Tibial nerve (tissue), 4 donors: ENCODE measurements around the gene FBP1. TPM values are rescaled to one million over a fixed set of nuclear protein-coding genes. Genes with fewer than 3 reads are reported as not detected.
A peak's percentile ranks its signal among the peaks of the same experiment; 100 is the strongest.

Source experiments
- DNase-seq, 2 donors: peaks; one replicate each; pipeline ENCODE4 v3.0.0-alpha.2; 2019; ENCODE audit warnings: low spot score in 2 of 2
- H3K27ac ChIP-seq, 4 donors: fragments of 200-600 bp; sonication (generic) in 3 of 4; one replicate each; pipeline ENCODE4 v1.5.1; 2017 to 2019; ENCODE audit warnings: mild to moderate bottlenecking in 1 of 4
- H3K27me3 ChIP-seq, 2 donors: fragments of 200-600 bp; sonication (generic) in 1 of 2; one replicate each; pipeline versions ENCODE4 v1.5.1 to v1.6.0; 2017 to 2019
- H3K36me3 ChIP-seq, 3 donors: fragments of 200-600 bp; sonication (generic); one replicate each; pipeline ENCODE4 v1.5.1; 2018 to 2019
- H3K4me1 ChIP-seq, 4 donors: fragments of 200-600 bp; sonication (generic) in 3 of 4; one replicate each; pipeline ENCODE4 v1.5.1; 2017 to 2019
- H3K4me3 ChIP-seq, 4 donors: fragments of 200-600 bp; sonication (generic) in 3 of 4; one replicate each; pipeline ENCODE4 v1.5.1; 2017 to 2019; ENCODE audit warnings: mild to moderate bottlenecking in 1 of 4, moderate library complexity in 1 of 4
- H3K9me3 ChIP-seq, 4 donors: fragments of 200-600 bp; sonication (generic) in 3 of 4; one replicate each; pipeline ENCODE4 v1.5.1; 2017 to 2019
- EP300 ChIP-seq, 2 donors: sonication (generic); formaldehyde crosslinking; IDR thresholded peaks; one replicate each; pipeline ENCODE4 v1.6.1; 2017; ENCODE audit warnings: antibody characterized with exemption in 2 of 2, mild to moderate bottlenecking in 1 of 2
- POLR2A ChIP-seq, 2 donors: fragments of 450-650 bp; IDR thresholded peaks; one replicate each; pipeline ENCODE4 v1.6.1; 2017; ENCODE audit warnings: antibody characterized with exemption in 2 of 2, mild to moderate bottlenecking in 2 of 2, moderate library complexity in 2 of 2
- WGBS, 2 donors: methylation state at CpG; one replicate each; pipeline ENCODE4 v1.1.5; 2018; 5-methylcytosine and 5-hydroxymethylcytosine counted together
- total RNA-seq, 4 donors: library from RNA; depleted of rRNA; stranded (reverse); fragments of >200 nt; gene quantifications; one replicate each; pipeline ENCODE4 v1.1.0, GENCODE V29; 2016
- TF ChIP-seq, protein P1 (sequence below), 5 experiments: fragments of 200-600 bp in 3 of 5; fragments of 450-650 bp in 2 of 5; sonication (generic) in 3 of 5; IDR thresholded peaks; one replicate each; pipeline ENCODE4 v1.5.1; 2016 to 2019; ENCODE audit warnings: antibody characterized with exemption in 5 of 5, mild to moderate bottlenecking in 3 of 5, moderate library complexity in 2 of 5

The FBP1 gene
- total RNA-seq, 4 donors from 2014 or later = 4.8 to 8.6 (median 5.8) TPM

DNA sequence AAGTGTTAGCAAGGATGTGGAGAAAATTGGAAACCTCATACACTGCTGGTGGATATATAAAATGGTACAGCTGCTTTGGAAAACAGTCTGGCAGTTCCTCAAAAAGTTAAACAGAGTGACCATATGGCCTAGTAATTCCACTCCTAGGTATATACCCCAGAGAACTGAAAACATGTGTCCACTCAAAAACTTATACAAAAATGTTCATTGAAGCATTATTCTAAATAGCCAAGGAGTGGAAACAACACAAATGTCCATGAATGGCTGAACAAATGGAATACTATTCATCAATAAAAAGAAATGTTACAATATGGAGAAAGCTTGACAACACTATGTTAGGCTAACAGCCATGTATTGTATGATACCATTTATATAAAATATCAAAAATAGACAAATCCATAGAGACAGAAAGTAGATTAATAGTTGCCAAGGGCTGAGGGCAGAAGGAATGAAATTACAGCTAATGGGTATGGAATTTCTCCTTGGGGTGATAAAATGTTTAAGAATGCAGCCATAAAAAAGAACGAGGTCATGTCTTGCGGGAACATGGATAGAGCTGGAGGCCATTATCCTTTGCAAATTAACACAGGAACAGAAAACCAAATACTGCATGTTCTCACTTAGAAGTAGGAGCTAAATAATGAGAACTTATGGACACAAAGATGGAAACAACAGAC, 33.6 kb upstream of the FBP1 start:
- Histone ChIP-seq H3K4me1 (peaks cover 0 to 29% (median 8%) of the 10 kb centered on the region in 4 donors), H3K9me3 (no peaks in the 10 kb centered on the region), H3K36me3 (no peaks in the 10 kb centered on the region), H3K27ac (no peak overlapping the region), H3K4me3 (no peak overlapping the region), H3K27me3 (no peaks in the 10 kb centered on the region)
- whole genome bisulfite sequencing, 2 donors = 51 to 58% methylated on average over 2 of the region's 2 CpGs
- TF ChIP-seq POLR2A (IDR thresholded peaks at IDR 0.05) = no peak
- TF ChIP-seq EP300 (IDR thresholded peaks at IDR 0.05) = no peak
- TF ChIP-seq, protein P1, sequence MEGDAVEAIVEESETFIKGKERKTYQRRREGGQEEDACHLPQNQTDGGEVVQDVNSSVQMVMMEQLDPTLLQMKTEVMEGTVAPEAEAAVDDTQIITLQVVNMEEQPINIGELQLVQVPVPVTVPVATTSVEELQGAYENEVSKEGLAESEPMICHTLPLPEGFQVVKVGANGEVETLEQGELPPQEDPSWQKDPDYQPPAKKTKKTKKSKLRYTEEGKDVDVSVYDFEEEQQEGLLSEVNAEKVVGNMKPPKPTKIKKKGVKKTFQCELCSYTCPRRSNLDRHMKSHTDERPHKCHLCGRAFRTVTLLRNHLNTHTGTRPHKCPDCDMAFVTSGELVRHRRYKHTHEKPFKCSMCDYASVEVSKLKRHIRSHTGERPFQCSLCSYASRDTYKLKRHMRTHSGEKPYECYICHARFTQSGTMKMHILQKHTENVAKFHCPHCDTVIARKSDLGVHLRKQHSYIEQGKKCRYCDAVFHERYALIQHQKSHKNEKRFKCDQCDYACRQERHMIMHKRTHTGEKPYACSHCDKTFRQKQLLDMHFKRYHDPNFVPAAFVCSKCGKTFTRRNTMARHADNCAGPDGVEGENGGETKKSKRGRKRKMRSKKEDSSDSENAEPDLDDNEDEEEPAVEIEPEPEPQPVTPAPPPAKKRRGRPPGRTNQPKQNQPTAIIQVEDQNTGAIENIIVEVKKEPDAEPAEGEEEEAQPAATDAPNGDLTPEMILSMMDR (IDR thresholded peaks at IDR 0.05) = no peak
- no peak for DNase-seq

DNA sequence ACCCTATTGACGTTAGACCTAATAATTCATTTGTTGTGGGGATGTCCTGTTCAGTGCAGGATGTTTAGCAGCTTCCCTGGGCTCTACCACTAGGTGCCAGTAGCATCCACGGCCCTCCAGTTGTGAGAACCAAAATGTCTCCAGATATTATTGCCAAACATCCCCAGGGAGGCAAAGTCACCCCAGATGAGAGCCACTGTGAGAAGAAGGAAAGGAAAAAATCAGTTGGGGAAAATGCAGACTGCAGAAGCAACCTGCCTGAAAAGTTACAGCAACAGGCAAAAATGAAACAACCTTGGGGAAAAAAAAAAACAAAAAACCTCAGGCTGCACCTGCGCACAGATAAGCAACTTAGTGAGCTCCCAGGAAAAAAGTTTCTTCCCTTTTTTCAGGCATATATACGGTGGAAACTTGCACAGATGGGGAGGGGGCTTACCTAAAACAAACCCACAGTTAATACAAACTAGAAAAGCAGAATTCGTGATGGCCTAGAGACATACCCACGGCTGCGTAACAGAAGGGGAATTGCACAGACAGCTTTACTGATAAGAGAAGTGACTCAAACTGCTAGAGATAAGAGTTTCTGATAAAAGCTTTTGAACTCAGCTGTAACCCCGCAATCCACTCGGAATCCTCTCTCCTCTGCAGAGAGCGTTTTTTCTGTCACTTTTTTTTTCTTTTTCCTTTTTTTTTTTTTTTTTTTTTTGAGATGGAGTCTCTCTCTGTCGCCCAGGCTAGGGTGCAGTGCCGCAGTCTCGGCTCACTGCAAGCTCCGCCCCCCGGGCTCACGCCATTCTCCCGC, 29.8 kb upstream of the FBP1 start:
- Histone ChIP-seq H3K27ac (no peak overlapping the region), H3K9me3 (no peaks in the 10 kb centered on the region), H3K27me3 (no peaks in the 10 kb centered on the region), H3K4me3 (peak overlapping the region in 2 of 4 donors; percentile 27 to 28), H3K36me3 (no peaks in the 10 kb centered on the region), H3K4me1 (peaks cover 0 to 8% (median 2%) of the 10 kb centered on the region in 4 donors)
- whole genome bisulfite sequencing, 2 donors = 66 to 67% methylated on average over 17 of the region's 17 CpGs
- TF ChIP-seq, protein P1 (IDR thresholded peaks at IDR 0.05) = peak; percentile 49 to 75 (median 73)
- no peak for TF ChIP-seq POLR2A (IDR thresholded peaks at IDR 0.05)
- TF ChIP-seq EP300 (IDR thresholded peaks at IDR 0.05) = peak in 1 of 2 donors; percentile 22
- peak; percentile 39 to 48 for DNase-seq

DNA sequence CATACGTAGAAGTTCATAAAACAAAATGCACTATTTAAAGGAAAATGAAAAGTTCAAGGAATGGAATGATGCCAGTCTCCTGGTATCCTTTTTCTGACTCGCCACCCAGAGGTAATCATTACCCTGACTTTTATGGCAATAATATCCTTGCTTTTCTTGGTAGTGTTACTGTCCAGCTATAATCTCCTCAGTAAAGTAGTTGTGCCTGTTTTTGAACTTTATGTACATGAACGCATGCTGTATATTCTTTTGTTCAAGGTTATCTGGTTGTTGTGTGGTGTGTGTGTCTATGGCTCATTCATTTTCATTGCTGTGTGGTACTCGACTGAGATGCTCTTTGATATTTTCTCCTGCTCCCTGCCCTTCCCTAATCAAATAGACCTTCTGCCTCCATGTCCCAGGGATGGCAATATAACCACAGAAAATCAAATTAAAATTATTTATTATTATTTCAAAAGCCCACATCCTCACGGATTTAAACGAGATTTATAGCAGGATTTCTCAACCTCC, 29.2 kb upstream of the FBP1 start:
- 53 to 56% methylated on average over 6 of the region's 6 CpGs for WGBS, 2 donors
- H3K27me3 ChIP-seq = no peaks in the 10 kb centered on the region

DNA sequence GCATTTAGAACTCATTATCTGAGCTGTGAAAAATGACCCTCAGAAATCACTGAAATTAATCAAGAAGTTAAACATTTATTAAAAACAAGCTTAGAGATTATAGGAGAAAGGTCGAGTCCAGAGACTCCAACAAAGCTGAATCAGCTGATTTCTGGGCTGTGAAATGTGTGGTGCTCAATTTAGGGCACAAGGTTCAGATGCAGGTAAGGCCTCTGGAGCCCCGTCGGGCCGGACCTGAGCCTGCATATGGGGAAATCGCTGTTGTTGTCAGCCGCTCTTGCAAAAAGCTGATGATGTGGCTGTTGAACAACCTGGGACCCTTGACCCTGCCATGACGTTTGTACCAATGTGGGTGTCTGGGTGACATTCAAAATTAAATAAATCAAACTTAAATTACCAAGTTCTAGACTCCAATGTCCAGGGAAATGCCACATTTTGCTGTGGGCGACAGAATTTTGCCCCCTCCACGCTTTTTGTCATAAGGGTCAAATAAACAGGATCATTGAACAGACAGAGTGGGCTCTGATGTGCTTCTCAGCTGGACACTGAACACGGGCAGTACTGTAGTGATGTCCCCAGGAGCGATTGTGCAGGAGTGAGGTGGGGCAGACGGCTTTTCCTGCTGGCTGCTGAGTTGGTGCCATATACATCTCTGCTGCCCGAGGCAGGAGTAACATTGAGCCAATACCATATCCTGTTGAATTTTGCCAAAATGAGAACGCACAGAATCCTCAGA, 27.2 kb upstream of the FBP1 start:
- Histone ChIP-seq H3K36me3 (no peaks in the 10 kb centered on the region), H3K4me3 (no peak overlapping the region), H3K4me1 (peaks cover 0 to 8% (median 2%) of the 10 kb centered on the region in 4 donors), H3K9me3 (no peaks in the 10 kb centered on the region), H3K27ac (no peak overlapping the region), H3K27me3 (no peaks in the 10 kb centered on the region)
- TF ChIP-seq EP300 (IDR thresholded peaks at IDR 0.05) = no peak
- TF ChIP-seq POLR2A (IDR thresholded peaks at IDR 0.05) = no peak
- TF ChIP-seq, protein P1 (IDR thresholded peaks at IDR 0.05) = no peak
- DNase-seq = no peak
- 76 to 82% methylated on average over 14 of the region's 14 CpGs for WGBS, 2 donors

More for the DNA sequence above, 29.2 kb upstream of the FBP1 start:
- no peak overlapping the region for H3K4me3 ChIP-seq
- TF ChIP-seq POLR2A (IDR thresholded peaks at IDR 0.05) = no peak
- TF ChIP-seq, protein P1 (IDR thresholded peaks at IDR 0.05) = no peak
- no peak for TF ChIP-seq EP300 (IDR thresholded peaks at IDR 0.05)
- no peaks in the 10 kb centered on the region for H3K36me3 ChIP-seq
- H3K4me1 ChIP-seq = peaks cover 0 to 8% (median 2%) of the 10 kb centered on the region in 4 donors
- no peak overlapping the region for H3K27ac ChIP-seq
- H3K9me3 ChIP-seq = no peaks in the 10 kb centered on the region
- no peak for DNase-seq
